ENCODE data around the gene PCBP3.
"Not testable (repeated sequence)": the region's sequence is repeated elsewhere in the genome, so short reads cannot be mapped to it uniquely, and the experiment has no call there.

PCBP3 gene

GRCh38 chr21:45636459-45636858 lies 7.1 kb upstream of the PCBP3 start:
- no peak for DNase-seq

GRCh38 chr21:45636951-45637646 lies 6.4 kb upstream of the PCBP3 start:
- DNase-seq: no peak

GRCh38 chr21:45637883-45638282 lies 5.6 kb upstream of the PCBP3 start:
- no peak for DNase-seq

DNA sequence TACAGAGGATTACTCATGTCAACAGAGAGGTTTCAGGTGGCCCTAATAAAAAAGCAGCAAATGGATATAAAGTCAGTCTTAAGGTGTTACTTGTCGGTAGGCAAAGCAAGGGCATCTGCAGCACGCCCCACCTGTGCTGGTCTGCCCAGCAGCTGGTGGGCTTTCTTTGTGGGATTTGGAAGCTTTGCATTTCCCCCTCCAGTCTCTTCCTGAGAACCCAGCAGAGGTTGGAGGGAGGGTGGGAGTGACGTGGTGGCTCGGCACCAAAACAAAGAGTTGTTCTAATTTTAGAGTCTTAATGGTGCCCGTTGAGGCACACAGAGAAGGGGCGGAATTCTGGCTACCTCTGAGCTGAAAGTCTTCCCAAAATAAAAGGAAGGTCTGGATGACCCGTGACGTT lies 4.8 kb upstream of the PCBP3 start:
- no peak for DNase-seq

- DNase-seq: no peak
Measured at GRCh38 chr21:45639206-45640000, 4.1 kb upstream of the PCBP3 start.

DNA sequence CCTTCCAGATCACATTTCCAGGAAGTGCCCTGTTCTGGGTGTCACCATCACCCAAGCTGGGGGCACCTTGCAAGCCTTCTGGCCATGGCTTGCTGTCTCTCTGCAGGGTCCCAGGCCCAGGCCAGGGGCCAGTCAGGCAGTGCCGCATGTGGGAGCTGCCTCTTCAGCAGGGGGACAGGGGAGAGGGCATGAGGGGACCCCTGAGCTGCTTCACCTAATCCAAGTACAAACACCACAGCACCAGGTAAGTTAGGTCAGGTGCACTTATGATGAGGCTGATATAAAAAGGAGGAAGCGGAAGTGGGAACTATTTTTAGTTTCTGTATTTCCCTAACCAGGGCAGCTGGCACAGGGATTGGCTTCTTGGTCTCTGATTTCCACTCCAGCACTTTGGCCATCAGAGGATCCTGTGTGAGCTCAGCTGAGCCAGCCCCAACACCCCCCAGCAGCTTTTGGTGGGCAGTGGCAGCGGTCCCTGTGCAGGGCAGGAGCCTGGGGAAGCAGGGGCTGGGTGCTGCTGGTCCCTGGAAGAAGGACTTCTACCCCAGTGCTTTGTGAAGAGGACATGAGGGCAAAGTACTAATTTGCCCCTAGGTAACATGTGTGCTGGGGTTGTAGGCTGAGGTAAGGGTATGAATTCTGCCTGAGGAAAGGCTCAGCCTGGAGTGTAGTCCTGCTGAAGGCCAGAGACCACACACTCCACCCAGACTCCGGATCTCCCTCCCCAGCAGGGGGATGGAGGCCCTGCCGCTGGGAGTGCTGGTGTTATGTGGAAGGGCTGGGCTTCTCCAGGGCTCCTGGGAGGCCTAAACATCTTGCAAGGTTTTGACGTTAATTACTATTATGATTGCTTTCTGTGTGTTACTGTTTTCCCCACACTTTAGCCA lies 3.3 kb upstream of the PCBP3 start:
- DNase-seq: no peak

- no peak for DNase-seq
Measured at GRCh38 chr21:45640888-45641479, 2.5 kb upstream of the PCBP3 start.

DNA sequence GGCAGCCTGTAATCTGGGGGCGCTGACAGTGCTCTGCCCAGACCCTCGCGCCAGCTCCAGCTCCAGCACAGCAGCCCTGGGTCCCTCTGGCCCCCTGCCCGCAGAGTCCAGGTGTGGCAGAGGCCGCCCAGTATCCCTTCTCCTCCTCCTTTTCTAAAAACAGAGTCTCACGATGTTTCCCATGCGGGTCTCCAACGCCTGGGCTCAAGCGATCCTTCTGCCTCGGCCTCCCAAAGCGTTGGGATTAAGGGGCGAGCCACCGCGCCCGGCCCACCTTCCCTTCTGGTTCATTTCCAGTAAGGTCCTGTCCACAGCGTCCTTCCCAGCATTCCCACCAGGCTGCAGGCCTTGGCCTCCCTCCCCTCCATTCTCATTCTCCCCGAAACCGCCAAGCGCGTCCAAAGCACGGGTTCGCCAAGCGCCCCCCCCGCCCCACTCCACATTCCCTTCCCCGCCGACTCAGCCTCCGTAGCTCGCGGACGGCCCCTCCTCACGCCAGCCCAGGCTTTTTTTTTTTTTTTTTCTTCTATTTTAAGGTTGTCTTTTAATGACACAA lies 2.0 kb upstream of the PCBP3 start:
- no peak for DNase-seq

GRCh38 chr21:45642122-45642813 lies 1.3 kb upstream of the PCBP3 start:
- no peak for DNase-seq

- no peak for DNase-seq
Measured at GRCh38 chr21:45644041-45644906, 749 bp downstream of the PCBP3 start.

DNA sequence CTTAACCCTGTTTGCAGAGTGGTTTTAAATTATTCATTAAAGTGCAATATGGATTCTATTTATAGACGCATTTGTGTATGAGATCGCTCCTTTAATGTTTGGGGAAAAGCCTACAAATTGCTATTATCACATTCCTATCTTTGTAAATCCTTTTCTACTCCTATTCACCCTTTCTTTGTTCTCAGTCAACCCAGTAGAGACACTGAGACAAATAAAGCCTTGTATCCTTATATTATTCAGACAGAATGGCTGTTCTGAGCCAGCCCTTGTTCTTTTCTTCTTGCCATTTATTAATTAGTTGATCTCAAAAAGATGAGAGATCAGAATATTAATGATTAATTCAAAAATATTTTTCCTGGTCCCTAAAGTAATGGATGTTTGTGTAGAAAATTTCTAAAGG lies 8.4 kb downstream of the PCBP3 start:
- no peak for DNase-seq

DNA sequence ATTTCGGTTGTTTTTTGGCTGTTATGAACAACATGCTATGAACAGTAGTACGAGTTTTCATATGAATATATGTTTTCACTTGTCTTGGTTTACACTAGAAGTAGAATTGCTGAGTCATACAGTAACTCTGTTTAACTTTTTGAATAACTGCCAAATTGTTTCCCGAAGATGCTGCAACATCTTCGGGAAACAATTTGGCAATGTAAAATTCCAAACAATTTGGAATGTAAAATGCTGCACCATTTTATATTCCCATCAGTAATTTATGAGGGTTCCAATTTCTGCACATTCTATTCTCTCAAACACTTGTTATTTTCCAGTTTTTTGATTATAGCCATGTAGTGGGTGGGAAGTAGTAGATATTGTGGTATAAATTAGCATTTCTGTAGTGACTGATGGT lies 11.6 kb downstream of the PCBP3 start:
- DNase-seq: no peak

- DNase-seq: not testable (repeated sequence)
Measured at GRCh38 chr21:45656114-45656513, 12.6 kb downstream of the PCBP3 start.

DNA sequence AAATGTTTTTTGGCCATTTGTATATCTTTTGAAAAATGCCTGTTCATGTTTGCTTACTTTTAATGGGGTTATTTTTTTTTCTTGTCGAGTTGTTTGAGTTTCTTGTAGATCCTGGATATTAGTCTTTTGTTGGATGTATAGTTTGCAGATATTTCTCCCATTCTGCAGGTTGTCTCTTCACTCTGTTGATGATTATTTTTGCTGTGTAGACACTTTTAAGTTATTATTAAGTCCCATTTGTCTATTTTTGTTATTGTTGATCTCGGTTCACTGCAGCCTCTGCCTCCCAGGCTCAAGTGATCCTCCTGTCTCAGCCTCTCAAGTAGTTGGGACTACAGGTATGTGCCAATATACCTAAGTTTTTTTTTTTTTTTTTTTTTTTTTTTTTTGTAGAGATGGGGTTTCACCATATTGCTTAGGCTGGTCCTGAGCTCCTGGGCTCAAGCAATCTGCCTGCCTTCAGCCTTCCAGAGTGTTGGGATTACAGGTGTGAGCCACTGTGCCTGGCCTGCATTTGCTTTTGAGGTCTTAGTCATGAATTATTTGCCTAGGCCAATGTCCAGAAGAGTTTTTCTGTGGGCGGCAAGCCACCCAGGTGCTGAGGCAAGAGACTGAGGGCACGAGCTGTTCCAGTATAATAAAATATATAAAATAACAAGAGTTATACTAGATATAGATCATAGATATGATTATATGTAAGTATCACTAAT lies 18.5 kb downstream of the PCBP3 start:
- not testable (repeated sequence) for DNase-seq

GRCh38 chr21:45662623-45663245 lies 19.2 kb downstream of the PCBP3 start:
- DNase-seq: not testable (repeated sequence)

- no peak for DNase-seq
Measured at GRCh38 chr21:45669382-45669781, 25.9 kb downstream of the PCBP3 start.

DNA sequence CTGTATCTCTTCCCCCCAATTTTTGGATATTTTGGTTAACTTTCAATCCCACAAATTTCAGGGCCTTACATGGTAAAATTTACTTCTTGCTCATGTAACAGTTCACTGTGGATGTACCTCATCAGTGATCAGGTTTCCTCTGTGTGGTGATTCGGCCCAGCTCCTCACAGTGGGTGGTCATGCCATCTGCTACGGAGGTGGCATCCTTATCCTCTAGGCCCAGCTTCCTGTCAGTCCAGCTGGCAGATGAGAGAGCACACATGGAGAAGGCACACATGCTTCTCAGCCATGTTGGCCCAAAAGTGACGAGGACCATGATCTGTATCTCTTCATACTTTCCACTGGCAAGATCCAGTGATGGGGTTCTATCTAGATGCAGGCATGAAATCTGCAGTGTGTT lies 27.2 kb downstream of the PCBP3 start:
- DNase-seq: no peak

DNA sequence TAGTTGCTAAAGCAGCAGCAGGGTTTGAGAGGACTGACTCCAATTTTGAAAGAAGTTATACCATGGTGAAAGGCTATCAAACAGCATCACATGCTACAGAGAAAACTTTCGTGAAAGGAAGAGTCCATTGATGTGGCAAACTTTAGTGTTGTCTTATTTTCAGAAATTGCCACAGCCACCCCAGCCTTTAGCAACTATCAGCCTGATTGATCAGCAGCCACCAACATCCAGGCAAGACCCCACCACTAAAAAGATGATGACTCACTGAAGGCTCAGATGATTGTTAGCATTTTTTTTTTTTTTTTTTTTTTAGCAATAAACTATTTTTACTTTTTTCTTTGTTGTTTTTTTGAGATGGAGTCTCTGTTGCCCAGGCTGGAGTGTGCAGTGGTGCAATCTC lies 35.3 kb downstream of the PCBP3 start:
- DNase-seq: not testable (repeated sequence)

DNA sequence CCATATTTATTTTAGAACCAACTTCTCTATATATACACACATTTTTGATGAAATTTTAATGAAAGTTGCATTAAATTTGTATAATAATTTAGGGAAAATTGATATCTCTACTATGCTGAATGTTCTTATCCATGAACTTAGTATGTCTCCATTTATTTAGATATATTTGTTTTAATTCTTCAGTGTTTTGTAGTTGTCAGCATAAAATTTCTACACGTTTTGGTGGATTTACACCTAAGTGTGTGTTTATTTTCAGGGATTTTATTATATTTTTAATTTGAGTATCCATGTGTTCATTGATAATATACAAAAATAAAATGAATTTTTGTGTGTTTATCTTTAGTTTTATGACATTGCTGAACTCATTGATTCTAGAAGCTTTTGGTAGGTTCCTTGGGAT lies 36.7 kb downstream of the PCBP3 start:
- no peak for DNase-seq

DNA sequence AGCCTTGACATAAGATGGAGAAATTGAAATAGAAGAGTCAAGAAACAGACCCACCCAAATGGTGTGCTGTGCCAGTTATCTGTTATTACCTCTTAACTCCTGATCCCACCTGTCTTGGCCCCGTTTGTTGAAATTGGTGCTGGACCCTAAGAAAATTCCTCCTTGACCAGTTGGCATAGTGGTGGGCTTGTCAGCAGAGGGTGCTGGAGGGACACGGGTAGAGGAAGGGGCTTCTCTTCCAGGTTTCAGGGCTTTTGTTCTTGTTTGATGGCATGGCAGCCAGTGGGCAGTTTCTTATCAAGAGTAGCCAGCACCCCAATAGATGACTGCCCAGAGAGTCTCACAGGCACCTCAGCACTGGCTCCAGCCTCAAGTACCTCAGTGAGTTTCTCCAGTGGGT lies 51.6 kb downstream of the PCBP3 start:
- no peak for DNase-seq

All from T-helper 9 cell (primary cell).